HG03565 (cell line): ENCODE data around the gene GDF7.

Source experiments
- ATAC-seq: cut with Tn5 transposase; IDR thresholded peaks from one replicate; pipeline ENCODE4 v1.9.1; 2021; ENCODE audit warnings: mild to moderate bottlenecking, moderate library complexity; ENCODE audit not compliant: unreplicated experiment

Gene GDF7

GRCh38 chr2:20660506-20661420 lies 6.2 kb upstream of the GDF7 start:
- ATAC-seq: no peak

- ATAC-seq: no peak
Observed at GRCh38 chr2:20661421-20662307, 5.3 kb upstream of the GDF7 start.

- no peak for ATAC-seq
Observed at GRCh38 chr2:20662308-20662937, 4.5 kb upstream of the GDF7 start.

GRCh38 chr2:20663196-20664070 lies 3.5 kb upstream of the GDF7 start:
- ATAC-seq: no peak

- ATAC-seq: no peak
Observed at GRCh38 chr2:20664071-20664390, 2.9 kb upstream of the GDF7 start.

GRCh38 chr2:20664431-20665242 lies 2.3 kb upstream of the GDF7 start:
- no peak for ATAC-seq

- no peak for ATAC-seq
Observed at GRCh38 chr2:20665243-20666004, 1.5 kb upstream of the GDF7 start.

GRCh38 chr2:20666005-20666303 lies 990 bp upstream of the GDF7 start:
- ATAC-seq: no peak

- ATAC-seq: no peak
Observed at GRCh38 chr2:20667151-20667530, 197 bp downstream of the GDF7 start.

- no peak for ATAC-seq
Observed at GRCh38 chr2:20667531-20668401, 822 bp downstream of the GDF7 start.

GRCh38 chr2:20668451-20668850 lies 1.5 kb downstream of the GDF7 start:
- ATAC-seq: no peak

- ATAC-seq: no peak
Observed at GRCh38 chr2:20668871-20669475, 2.0 kb downstream of the GDF7 start.

GRCh38 chr2:20669562-20670314 lies 2.8 kb downstream of the GDF7 start:
- ATAC-seq: no peak

GRCh38 chr2:20670315-20671035 lies 3.5 kb downstream of the GDF7 start:
- ATAC-seq: no peak

- ATAC-seq: no peak
Observed at GRCh38 chr2:20671036-20671735, 4.2 kb downstream of the GDF7 start.

- ATAC-seq: no peak
Observed at GRCh38 chr2:20671736-20672080, 4.8 kb downstream of the GDF7 start.
